NCI-H345 treated with DMSO at 0.1 percent for 48 hours (cell line): Measurements from ENCODE around the gene TMX4.

Experiments used
- DNase-seq: peaks from one replicate; lab custom pipeline; 2025; ENCODE audit not compliant: unreplicated experiment; lab: John Stamatoyannopoulos, UW

The TMX4 gene

GRCh38 chr20:8019998-8020247 is 362 bp upstream of the TMX4 start:
- no peak for DNase-seq

DNA sequence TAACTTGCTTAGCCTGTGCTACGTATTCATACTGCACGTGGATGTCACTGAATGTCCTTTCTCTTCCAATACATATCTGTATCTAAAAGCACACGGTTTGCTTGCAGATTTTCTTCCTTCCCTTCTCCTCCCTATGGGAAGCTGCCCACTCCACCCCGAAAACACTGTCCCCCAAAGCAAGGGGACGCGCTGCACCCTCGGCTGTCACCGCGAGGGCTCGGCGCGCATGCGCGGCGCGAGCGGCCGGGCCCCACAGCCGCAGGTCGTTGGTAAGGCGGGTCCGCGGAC is 659 bp downstream of the TMX4 start:
- DNase-seq, result peak; percentile 54

GRCh38 chr20:8012724-8013123 is 6.8 kb downstream of the TMX4 start:
- no peak for DNase-seq

- DNase-seq, result no peak
Observed at GRCh38 chr20:8008733-8009132, 10.8 kb downstream of the TMX4 start.

- DNase-seq, result no peak
Observed at GRCh38 chr20:8007490-8007889, 12.1 kb downstream of the TMX4 start.

DNA sequence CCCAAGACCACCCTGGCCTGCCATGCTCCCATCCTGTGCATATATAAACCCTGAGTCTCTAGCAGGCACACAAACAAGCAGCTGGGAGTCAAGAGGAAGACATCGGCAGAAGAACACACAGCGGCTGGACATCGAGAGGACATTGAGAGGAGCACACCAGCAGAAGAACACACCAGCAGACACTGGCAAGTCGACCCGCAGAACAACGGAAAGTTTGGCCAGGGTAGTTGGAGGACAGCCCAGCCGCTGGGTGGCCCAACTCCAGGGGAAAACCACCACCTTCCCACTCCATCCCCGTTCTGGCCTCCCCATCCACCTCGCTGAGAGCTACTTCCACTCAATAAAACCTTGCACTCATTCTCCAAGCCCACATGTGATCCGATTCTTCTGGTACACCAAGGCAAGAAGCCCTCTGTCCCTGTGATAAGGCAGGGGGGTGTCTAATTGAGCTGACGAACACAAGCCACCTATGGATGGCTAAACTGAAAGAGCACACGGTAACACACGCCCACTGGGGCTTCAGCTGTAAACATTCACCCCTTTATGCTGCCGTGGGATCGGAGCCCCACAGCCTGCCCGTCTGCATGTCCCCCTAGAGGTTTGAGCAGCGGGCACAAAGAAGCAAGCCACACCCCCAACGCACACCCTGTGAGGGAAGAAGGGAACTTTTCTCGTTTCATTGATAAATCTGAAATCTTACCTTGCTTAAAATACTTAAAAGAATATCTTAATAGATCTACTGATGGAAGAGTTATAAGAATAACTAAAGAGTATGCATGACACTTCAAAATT is 13.8 kb downstream of the TMX4 start:
- no peak for DNase-seq

DNA sequence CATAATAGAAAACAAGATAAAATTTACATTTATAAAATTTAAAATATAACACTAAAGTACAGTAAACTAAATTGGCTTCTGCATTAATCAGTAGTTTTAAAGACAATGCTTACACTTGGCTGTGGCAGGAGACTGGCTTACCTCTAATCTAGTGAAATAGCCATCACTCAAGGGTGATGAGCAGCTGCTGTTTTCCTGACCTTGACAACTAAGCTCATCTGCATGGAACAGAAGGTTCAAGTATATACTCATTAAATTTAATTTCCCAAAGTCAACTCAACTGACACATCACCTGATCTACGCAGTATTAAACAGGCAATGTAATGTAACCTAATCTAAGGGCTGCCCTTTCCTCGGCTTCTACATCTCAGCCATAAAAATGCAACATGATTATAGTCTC is 14.5 kb downstream of the TMX4 start:
- no peak for DNase-seq

- DNase-seq, result no peak
Observed at GRCh38 chr20:8002056-8002455, 17.5 kb downstream of the TMX4 start.

- DNase-seq, result no peak
Observed at GRCh38 chr20:8000796-8001195, 18.8 kb downstream of the TMX4 start.

GRCh38 chr20:7996898-7997297 is 22.7 kb downstream of the TMX4 start:
- DNase-seq, result no peak

GRCh38 chr20:7994809-7995208 is 24.8 kb downstream of the TMX4 start:
- DNase-seq, result no peak

GRCh38 chr20:7993703-7994102 is 25.9 kb downstream of the TMX4 start:
- no peak for DNase-seq

DNA sequence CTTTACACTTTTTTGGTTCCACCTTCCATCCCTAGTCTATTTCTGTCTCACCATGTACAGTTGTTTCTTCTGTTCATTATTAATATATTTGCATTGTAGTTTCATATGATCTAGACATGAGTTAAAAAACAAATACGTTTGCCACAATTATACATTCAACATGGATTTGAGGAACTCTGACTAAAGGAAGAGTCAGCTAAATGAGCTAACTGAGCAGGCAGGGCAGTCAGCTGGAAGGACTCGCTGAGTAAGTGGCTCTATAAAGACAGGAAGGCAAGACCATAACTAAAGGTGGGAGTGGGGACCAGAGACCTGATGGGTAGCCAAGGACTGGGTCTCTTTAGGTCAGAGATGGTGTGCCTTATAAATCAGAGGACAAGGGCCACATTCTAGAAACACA is 26.3 kb downstream of the TMX4 start:
- no peak for DNase-seq

GRCh38 chr20:7990385-7990784 is 29.2 kb downstream of the TMX4 start:
- DNase-seq, result no peak

DNA sequence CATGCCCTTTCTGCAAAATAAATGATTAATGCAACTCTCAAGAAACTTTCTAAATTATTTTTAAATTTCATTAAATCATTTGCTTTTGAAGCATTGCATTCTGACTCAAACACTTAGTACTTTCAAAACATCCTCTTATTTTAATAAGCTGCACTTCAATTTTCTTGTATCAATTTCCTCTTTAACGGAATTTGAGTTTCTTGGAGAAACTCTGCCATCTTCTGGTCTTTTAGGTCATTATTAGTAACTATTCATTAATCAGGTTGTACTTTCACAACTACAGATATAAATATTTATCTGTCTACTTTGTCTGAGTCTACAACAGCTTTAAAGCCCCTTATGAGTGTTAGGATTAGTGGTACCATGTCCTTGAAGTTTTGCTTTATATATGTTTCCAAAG is 30.2 kb downstream of the TMX4 start:
- no peak for DNase-seq

DNA sequence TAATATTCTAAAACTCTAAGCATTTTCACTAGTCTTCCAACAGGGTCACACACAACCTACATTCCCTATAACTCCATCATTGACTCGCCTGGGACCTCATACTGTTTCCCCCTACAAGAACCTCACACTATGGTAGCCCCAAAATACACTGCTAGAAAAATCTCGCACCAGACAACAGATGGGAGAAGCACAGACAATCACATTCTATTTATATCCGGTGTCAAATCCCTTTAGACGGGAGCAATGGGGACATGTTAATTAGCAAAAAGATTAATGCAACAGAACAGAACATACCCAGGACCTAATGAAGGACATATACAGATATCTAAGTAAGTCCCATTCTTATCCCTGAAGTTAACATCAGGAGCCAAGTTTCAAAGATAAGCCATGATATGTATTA is 33.6 kb downstream of the TMX4 start:
- DNase-seq, result no peak

- DNase-seq, result no peak
Observed at GRCh38 chr20:7984192-7984591, 35.4 kb downstream of the TMX4 start.

DNA sequence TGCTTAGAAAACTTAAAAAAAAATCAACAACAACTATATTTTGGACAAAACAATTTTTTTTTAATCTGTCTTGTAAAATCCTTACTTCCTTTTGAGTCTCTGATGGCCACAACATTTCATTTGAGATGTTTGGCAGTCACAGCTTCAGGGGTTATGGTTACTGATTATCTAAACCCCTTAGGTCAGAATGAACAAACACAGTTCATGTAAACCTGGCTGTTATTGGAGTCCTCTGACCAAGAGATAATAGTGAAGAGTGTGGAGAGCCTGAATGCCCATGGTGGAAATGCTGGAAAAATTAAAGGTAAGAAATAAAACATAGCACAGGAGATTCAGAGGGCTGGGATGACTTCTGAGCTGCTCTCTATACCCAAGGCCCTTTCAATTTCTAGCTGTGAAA is 38.2 kb downstream of the TMX4 start:
- no peak for DNase-seq

DNA sequence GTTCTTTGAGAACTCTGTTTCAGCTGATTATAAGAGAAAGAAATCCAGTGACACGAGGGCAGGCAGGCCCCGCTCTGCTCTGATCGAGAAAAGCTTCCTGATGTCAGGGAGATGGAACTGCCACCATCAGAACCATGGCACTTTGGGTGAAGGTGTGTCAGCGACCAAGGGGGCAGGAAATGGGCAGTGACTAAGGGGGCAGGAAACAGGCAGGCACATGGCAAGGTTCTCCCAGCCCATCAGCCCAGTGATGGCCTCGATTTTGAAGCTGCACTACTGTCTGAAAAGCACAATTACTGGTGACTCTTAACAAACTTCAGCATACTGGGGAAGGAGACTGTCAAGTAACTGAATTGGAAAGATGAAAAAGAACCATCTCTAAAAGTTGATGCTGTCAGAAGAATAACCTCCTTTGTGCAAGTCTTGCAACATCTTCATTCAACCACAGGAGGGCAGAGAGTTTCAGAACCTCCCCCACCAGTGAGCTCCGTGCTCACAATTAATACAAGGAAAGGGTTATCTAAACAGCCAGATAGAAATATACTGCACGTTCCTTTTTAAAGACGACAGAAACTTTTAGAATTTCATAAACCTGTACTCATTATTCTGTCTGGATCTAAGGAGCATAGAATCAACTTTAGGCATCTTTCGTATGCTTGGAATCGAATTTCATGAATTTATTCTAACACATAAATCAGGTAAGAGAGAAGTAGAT is 39.1 kb downstream of the TMX4 start:
- DNase-seq, result no peak

DNA sequence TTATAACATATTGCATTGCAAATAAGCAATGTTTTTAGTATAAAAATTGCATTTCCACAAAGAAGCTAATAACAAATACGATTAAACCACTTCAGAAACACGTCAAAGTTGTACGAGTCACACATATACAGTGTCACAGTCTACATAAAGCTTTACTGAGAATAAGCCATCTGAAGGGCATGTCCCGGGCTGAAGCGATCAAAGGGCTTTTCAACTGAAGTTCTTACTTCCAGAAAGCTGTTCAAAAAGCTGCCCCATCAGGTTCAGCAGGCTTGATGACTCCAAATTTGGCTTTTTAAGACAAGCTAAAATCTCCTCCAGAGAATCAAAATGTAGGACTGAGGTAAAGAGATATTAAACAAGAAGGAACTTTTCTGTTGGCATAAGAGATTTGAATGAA is 41.9 kb downstream of the TMX4 start:
- DNase-seq, result no peak

DNA sequence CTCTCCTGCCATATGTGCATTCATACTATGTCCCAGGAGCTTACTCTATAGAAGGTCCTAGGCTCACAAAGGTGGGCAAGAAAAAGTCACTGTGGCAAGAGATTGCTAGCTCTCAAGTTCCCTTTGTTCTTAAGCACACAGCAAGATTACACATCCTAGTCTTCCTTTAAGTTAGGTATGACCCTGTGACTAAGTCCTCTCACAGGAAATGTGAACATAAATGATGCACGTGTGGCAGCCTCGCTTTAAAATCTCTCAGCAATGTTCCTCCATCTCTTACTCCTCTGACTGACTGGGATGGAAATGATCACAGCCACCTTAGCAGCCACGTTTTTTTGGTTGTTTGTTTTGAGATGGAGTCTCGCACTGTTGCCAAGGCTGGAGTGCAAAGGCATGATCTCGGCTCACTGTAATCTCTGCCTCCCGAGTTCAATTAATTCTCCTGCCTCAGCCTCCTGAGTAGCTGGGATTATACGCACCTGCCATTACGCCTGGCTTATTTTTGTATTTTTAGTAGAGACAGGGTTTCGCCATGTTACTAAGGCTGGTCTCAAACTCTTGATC is 43.6 kb downstream of the TMX4 start:
- DNase-seq, result no peak

DNA sequence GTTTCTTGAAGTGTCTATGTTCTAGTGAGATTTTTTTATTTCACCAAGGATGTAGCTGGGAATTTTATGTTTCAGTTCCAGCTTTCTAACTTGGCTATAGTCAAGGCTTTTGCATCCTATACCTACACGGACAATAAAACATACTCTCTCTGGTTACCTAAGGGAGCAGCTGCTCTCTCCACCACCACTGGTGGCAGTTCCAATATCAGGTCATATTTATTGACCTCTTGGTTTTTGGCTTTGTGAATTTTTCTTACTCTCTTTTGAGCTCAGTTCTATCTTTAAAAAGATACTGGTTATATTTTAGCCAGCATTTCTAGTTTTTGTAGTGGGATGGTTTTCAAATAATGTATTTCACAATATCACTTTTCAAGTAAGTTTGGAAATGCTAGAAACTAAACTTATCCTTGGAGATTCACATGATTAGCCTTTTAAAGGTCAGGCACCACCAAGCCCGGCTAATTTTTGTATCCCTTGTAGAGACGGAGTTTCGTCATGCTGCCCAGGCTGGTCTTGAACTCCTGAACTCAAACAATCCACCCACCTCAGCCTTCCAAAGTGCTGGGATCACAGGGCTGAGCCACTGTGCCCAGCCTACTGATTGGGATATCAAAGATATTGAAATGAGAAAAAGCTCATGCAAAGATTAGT is 44.7 kb downstream of the TMX4 start:
- no peak for DNase-seq
